Measurements from ENCODE around the gene YWHAH. TPM values are rescaled to one million over a fixed set of nuclear protein-coding genes. Genes with fewer than 3 reads are reported as not detected.

YWHAH gene
- total and polyA plus RNA-seq, 2 of the 4 experiments (the other 2 are of a cell fraction): 147 to 173 TPM

- Histone ChIP-seq H3K9me1 (ENCODE audit: insufficient read depth, low read length) (0 out of 2 replicates have a peak, but pooled peaks cover 3% of the 10 kb centered on the region), H3K4me2 (ENCODE audit: low read depth, low read length) (no peak overlapping the region), H3K79me1 (ENCODE audit: low read depth in 1 of 2, low read length in 2 of 2) (no peaks in the 10 kb centered on the region), H3K4me1 (ENCODE audit: control insufficient read depth, insufficient read depth, low read length) (no peaks in the 10 kb centered on the region), H2AFZ (replicated peaks; ENCODE audit: low read length, poor library complexity) (no peak overlapping the region), H3K36me3 (ENCODE audit: control insufficient read depth, insufficient read depth, low read length) (peaks cover 13% of the 10 kb centered on the region), H2AK5ac (ENCODE audit: low read depth, low read length) (no peak overlapping the region), H3K56ac (ENCODE audit: extremely low read depth, insufficient read depth, low read length) (no peak overlapping the region), H3K9ac (ENCODE audit: low read depth, low read length) (no peak overlapping the region), H3K4ac (ENCODE audit: low read depth, low read length) (no peak overlapping the region), H2BK15ac (ENCODE audit: low read depth, low read length) (no peak overlapping the region), H3K4me3 (ENCODE audit: insufficient read depth, low read depth, low read length) (no peak overlapping the region), H2BK20ac (ENCODE audit: low read depth, low read length) (no peak overlapping the region), H4K91ac (ENCODE audit: insufficient read depth, low read depth, low read length) (no peak overlapping the region), H2BK5ac (ENCODE audit: low read depth, low read length, poor library complexity, severe bottlenecking) (no peak overlapping the region), H3K9me3 (ENCODE audit: control insufficient read depth, insufficient read depth, low read length) (no peaks in the 10 kb centered on the region), H2AK9ac (replicated peaks; ENCODE audit: low read depth, low read length, poor library complexity) (no peak overlapping the region), H3K27ac (ENCODE audit: insufficient read depth, low read length) (no peak overlapping the region), H4K5ac (ENCODE audit: low read depth, low read length) (no peak overlapping the region), H3K27me3 (ENCODE audit: control insufficient read depth, insufficient read depth, low read length) (no peaks in the 10 kb centered on the region), H3K23ac (ENCODE audit: low read depth, low read length) (no peak overlapping the region), H4K8ac (ENCODE audit: low read depth in 2 of 2, low read length in 2 of 2) (no peak overlapping the region), H2BK120ac (ENCODE audit: low read depth, low read length) (no peak overlapping the region), H4K20me1 (ENCODE audit: insufficient read depth, low read length) (no peaks in the 10 kb centered on the region), H3K18ac (ENCODE audit: low read depth, low read length) (no peak overlapping the region), H3K14ac (replicated peaks; ENCODE audit: low read depth, low read length) (no peak overlapping the region)
- in situ Hi-C loops (cut with MboI; ENCODE audit: low sequenced_read_pairs) (no loop called here), dilution Hi-C loops (cut with HindIII; ENCODE audit: low sequenced_read_pairs, unreplicated experiment) (no loop called here), intact Hi-C loops (cut with micrococcal nuclease) (no loop called here)
- no CpG with 5 or more reads among the region's 3 CpGs for WGBS, 2 experiments (ENCODE audit: extremely low coverage in 2 of 2, insufficient read length in 1 of 2)
- TF ChIP-seq MAFK (IDR thresholded peaks at IDR 0.05; ENCODE audit: low read depth, low read length) (no peak), CEBPB (IDR thresholded peaks at IDR 0.05; ENCODE audit: low read depth, low read length) (no peak), MXI1 (IDR thresholded peaks at IDR 0.05; ENCODE audit: borderline replicate concordance, low read depth, low read length) (no peak), POLR2A (IDR thresholded peaks at IDR 0.05; ENCODE audit: low read depth, low read length) (no peak), BHLHE40 (IDR thresholded peaks at IDR 0.05; ENCODE audit: low read depth, low read length) (no peak), CHD1 (IDR thresholded peaks at IDR 0.05; ENCODE audit: low read depth, low read length) (no peak), SMC3 (IDR thresholded peaks at IDR 0.05; ENCODE audit: low read depth, low read length) (no peak), FOS (IDR thresholded peaks at IDR 0.05; ENCODE audit: low read depth, low read length) (no peak), NFE2L2 (IDR thresholded peaks at IDR 0.05; ENCODE audit: low read depth, low read length) (no peak), ELK1 (IDR thresholded peaks at IDR 0.05; ENCODE audit: borderline replicate concordance, low read depth, low read length) (no peak), RAD21 (IDR thresholded peaks at IDR 0.05; ENCODE audit: low read length) (no peak), USF2 (IDR thresholded peaks at IDR 0.05; ENCODE audit: low read depth, low read length) (no peak), RFX5 (IDR thresholded peaks at IDR 0.05; ENCODE audit: low read depth, low read length) (no peak), CTCF (conservative IDR thresholded peaks at IDR 0.05; ENCODE audit: low read depth, low read length) (no peak), MAZ (IDR thresholded peaks at IDR 0.05; ENCODE audit: borderline replicate concordance, low read depth, low read length) (no peak), RCOR1 (IDR thresholded peaks at IDR 0.05; ENCODE audit: insufficient replicate concordance, low read length) (no peak)
- ChIA-PET POLR2A (ENCODE audit: unreplicated experiment) (no interaction called here), CTCF (no interaction called here)
- DNase-seq (no peak), ATAC-seq (ENCODE audit: low read depth) (no peak; the same call in 1 of the 2 replicates)
- BruUV-seq (replicated peaks): no TSS peak
Measured at GRCh38 chr22:31904651-31905050, 39.7 kb upstream of the YWHAH start.
